CD4-positive, alpha-beta T cell treated with Interleukin-6 for 4 hours (primary cell): ENCODE data around the gene EFNA3.
A peak's percentile ranks its signal among the peaks of the same experiment; 100 is the strongest.

Experiments used
- DNase-seq: peaks from one replicate; pipeline ENCODE4 v3.0.0-alpha.2; 2020; ENCODE audit warnings: mixed read lengths

EFNA3 gene

DNA sequence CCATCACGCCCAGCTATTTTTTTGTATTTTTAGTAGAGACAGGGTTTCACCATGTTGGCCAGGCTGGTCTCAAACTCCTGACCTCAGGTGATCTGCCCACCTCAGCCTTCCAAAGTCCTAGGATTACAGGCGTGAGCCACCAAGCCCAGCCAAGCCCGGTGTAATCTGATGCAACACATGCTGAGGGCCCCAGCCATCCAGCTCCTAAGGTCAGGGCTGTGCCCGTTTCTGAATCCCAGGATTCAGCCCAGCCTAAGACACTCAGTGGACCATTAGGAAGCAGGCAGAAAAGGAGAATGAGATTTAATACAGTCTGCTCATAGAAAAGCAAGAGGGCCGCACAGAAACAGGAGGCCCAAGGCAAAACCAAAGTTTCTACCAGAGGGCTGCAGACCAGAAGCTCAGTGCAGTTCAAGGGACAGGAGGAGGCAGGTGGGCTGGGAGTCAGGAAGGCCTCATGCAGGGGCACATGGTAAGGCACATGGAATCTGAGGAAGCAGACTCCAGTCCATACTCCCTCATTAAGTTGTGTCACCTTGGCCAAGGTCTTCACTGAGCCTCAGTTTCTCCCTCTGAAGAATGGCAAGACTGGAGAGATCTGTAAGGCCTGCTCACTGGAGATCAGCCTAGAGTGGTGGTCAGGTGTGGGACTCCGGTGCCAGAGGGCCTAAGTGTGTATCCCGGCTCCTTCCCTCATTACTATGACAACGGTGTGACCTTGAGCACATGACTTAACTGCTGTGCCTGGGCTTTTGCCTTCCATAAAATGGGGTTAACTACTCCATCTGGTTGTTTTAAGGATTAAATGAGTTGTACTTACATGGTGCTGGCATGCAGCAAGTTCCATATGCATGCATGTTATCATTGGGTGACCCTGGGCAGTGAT, 29.9 kb upstream of the EFNA3 start:
- no peak for DNase-seq

DNA sequence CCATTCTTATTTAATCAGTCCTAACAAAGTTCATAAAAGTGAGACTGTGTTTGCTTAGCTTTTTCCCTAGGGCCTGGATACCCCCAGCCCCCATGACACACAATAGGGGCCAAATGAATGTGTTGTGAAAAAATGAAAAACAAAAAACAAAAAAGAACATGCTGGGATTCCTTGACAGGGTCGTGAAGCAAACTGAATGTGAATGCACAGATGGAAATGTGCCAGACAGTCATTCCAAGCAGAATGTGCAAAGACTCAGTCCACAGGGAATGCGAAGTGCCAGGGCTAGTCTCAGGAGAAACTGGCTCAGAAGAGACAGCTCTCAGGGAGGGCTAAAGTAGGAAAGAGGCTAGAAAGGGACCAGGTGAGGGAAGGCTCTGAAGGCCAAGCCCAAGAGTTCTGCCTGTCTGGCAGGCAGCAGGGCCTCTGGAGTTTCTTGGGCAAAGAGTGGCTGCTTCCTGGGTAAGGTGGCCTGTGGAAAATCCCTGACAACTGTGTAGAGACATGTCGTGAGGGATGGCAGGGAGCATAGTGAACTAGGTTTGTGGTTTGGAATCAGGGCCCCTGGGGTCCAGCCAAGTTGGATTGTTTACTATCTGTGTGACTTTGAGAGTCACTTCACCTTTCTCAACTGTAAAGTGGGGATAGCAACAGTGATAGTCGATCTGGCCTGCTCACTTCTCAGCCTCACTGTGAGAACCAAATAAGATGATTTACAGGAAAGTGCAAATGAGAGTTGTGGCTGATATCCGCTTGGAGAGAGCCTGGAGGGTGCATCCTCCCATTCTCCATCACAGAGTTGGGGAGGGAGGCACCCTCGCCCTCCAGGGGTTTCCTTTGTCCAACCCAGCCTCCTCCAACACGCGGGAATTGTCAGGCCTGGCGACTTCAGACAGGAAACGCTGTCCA, 28.7 kb upstream of the EFNA3 start:
- DNase-seq: no peak

DNA sequence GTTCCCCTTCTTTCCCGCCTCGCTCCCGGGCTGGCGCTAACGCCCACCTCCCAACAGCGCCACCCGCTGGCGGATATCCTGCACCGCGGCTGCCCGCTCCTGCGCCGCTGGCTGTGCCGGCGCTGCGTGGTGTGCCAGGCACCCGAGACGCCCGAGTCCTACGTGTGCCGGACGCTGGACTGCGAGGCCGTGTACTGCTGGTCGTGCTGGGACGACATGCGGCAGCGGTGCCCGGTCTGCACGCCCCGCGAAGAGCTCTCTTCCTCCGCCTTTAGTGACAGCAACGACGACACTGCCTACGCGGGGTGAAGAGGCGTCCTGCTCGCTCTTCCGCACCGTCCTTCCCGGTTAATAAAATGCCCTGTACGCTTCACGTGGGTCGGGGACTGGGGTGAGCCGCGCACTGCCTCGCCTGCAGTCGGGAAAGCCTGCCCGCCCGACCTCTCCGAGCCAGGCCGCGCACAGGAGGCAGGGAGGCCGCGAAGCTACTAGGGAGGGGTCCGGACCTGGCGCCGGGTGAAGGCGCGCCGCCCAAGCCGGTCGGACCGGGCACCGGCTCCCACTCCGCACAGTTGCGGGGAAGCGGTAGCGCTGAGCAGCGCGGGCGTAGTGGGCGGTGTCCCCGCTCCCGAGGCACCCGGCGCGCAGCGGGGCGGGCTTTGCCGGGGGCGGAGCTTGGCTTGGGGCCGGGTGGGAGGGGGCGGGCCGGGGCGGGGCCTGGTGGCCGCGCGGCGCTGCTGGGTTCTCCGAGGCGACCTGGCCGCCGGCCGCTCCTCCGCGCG, 27.9 kb upstream of the EFNA3 start, which contains the start of gene ADAM15:
ADAM15 (plus strand) TSS at position 757 of the 782 bp plus-strand sequence. CDS start 71 bp downstream, outside the sequence.
- peak; percentile 87 for DNase-seq

DNA sequence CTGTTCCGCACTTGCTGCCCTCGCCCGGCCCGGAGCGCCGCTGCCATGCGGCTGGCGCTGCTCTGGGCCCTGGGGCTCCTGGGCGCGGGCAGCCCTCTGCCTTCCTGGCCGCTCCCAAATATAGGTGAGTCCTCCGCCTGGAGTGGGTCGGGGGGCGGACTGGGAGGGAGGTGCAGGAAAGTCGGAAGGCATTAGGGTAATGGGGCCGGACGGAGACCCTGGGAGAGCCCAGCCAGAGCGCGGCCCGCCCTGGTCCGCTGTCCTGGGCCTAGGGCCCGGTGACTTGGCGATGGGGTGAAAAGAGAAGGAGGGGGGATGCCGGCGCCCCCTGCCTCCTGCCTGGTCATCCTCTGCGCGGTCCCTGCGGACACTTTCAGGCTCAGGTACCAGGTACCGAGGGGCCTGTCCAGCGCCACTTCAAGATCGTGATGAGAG, 27.3 kb upstream of the EFNA3 start:
- DNase-seq: no peak

DNA sequence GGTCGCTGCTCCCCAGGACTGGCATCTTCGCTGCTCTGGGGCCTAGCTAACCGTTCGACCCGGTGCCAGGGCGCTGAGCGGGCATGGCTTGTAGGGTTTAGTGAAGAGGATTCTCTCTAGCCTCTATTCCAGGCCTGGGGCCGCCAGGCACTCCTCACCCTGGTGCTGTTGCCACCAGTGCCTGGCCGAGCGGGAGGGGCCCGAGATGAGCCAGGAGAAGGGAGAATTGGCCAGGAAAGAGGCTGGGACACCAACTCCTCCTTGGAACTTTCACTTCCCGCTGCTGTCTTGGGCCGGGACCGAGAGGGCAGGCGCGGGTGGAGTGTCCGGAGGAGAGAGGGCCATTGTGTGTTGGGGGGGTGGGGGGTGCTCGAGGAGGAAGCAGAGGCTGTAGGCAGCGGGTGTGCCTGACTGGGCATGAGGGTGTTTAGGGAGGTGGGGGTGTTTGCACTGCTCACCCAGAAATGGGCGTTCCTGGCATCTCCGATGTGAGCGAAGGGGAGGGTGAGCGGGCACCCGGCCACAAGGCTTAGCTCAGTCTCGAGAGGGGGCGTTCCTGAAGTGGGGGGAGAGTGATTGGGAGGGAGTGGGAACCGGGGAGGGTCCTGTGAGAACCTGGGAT, 26.7 kb upstream of the EFNA3 start:
- peak; percentile 61 for DNase-seq

DNA sequence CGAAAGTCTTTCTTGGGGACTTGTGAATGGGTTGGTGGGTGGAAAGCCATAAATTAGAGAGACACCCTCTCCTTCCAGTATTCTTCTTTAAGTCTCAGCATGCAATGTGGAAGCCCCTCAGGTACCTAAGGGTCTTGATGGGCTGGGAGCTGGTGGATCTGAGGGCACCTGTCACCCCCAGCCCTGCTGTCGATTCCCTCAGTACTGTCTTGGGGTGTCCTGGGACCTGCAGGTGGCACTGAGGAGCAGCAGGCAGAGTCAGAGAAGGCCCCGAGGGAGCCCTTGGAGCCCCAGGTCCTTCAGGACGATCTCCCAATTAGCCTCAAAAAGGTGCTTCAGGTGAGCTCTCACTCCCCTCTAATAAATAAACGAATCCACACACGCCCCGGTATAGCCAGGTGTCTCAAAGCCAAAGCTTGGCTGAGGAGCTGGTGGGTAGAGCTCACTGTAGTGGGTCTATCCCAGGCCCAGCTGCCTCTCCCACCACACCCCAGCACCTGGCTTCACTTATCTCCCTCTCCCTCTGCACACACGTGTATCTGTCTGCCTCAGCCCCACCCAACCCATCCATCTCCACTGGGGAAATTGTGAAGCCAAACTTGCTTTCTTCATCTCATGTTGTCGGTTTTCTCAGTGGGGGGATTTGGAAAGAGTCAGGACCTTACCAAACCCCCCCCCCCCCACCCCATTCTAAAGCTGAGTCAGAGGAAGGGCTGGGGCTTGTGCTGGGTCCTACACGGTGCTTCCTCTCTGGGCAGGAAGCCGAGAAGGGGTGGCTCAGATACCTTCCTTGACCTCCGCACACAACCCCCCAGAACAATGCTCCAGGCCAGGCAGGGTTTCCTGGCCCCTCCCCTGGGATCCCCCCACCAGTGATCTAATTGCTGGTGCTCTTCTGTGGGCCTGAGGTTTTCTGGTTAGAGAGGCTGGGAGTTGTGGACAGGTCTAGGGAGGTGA, 25.9 kb upstream of the EFNA3 start:
- DNase-seq: peak; percentile 45

DNA sequence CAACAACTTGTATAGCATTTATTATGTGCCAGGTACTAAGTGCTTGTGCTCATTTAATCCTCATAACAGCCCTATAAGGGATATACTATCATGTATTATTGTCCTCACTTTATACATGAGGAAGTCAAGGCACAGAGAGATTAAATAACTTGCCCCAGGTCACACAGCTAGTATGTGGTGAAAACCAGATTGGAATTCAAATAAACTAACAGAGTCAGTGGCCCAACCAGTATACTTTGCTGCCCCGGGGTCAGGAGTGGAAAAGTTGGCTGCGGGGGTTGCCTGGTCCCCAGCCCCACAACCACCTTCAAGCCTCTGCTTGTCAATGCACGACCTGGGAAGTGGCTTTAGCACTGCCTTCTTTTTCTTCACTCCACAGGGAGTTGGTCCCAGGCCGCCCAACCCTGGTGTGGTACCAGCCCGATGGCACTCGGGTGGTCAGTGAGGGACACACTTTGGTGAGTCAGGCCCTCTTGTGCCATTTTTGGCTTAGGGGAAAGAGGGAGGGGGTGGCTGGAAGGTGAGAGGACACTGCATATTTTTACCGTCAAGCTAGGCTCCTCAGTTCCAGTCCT, 25.0 kb upstream of the EFNA3 start:
- DNase-seq: no peak

DNA sequence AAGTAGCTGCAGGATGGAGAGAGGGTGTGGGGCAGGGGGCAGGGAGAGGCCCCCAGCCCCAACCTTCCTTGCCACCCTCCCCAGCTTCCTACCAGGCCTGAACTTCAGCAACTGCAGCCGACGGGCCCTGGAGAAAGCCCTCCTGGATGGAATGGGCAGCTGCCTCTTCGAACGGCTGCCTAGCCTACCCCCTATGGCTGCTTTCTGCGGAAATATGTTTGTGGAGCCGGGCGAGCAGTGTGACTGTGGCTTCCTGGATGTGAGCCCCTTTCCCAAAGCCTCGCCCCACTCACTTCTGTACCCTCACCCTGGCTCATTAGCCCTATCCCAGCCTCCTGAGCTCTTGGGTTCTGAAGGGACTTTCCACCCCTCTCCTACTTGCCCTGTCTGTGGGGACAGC, 21.5 kb upstream of the EFNA3 start:
- DNase-seq: no peak

DNA sequence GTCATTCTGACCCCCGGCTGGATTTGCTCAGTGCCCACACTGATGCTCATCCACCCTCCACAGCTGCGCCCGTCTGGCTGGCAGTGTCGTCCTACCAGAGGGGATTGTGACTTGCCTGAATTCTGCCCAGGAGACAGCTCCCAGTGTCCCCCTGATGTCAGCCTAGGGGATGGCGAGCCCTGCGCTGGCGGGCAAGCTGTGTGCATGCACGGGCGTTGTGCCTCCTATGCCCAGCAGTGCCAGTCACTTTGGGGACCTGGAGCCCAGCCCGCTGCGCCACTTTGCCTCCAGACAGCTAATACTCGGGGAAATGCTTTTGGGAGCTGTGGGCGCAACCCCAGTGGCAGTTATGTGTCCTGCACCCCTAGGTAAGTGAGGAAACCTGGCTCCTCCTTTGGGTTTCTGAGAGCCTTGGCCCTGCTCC, 20.8 kb upstream of the EFNA3 start:
- no peak for DNase-seq

DNA sequence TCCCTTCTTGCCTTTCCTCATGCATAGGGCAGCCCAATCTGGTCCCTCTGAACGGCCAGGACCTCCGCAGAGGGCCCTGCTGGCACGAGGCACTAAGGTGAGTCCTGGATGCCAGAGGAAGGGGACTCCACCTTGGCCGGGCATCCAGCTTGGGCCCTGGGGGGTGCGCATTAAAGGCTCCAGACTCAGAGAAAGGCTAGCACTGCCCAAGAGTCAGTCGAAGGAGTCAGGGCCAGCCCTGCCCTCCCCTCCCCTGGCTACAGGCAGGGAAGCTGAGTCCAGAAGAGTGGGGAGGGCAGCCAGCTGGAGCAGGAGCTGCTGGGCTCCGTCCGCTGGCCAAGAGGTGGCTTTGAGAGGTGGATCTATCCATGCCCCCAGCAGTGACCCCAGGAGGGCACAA, 17.9 kb upstream of the EFNA3 start:
- DNase-seq: no peak

DNA sequence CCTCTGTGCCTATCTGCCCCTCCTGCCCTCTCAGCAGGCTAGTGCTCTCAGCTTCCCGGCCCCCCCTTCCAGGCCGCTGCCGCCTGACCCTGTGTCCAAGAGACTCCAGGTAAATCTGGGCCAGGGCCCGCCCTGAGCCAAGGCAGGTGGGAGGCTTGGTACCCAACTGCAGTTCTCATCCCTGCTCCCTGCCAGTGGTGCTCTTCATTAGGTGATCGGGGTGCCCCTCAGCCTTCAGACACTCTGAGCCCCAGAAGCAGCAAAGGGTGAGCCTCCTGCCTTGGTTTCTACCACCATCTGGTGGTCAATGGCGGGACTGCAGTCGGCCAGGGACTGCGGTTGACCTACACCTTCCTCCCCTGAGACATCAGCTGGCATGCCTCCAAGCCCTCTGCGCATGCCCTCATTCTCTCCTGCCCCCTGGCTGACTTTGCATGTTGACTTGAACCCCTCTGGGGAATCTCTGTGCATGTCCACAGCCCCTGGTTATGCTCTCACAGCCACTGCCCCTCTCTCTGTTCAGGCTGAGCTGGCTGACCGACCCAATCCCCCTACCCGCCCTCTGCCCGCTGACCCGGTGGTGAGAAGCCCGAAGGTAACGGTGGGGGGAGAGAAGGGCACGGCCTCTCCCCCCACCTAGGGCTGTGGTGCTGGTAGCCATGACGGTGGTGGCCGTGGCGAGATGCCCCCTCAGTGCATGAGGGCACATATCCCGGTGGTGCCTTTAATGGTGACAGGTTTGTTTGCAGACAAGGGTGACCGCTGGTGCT, 17.1 kb upstream of the EFNA3 start:
- peak; percentile 96 for DNase-seq

DNA sequence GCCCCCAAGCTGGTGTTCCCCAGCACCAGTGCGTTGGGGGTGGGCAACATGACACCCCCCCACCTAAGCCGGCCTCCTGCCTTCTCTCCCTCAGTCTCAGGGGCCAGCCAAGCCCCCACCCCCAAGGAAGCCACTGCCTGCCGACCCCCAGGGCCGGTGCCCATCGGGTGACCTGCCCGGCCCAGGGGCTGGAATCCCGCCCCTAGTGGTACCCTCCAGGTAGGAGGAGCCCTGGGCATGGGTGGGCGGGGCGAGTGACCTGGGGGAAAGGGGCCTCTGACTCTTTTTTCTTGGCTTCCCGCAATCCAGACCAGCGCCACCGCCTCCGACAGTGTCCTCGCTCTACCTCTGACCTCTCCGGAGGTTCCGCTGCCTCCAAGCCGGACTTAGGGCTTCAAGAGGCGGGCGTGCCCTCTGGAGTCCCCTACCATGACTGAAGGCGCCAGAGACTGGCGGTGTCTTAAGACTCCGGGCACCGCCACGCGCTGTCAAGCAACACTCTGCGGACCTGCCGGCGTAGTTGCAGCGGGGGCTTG, 16.4 kb upstream of the EFNA3 start:
- DNase-seq: no peak

DNA sequence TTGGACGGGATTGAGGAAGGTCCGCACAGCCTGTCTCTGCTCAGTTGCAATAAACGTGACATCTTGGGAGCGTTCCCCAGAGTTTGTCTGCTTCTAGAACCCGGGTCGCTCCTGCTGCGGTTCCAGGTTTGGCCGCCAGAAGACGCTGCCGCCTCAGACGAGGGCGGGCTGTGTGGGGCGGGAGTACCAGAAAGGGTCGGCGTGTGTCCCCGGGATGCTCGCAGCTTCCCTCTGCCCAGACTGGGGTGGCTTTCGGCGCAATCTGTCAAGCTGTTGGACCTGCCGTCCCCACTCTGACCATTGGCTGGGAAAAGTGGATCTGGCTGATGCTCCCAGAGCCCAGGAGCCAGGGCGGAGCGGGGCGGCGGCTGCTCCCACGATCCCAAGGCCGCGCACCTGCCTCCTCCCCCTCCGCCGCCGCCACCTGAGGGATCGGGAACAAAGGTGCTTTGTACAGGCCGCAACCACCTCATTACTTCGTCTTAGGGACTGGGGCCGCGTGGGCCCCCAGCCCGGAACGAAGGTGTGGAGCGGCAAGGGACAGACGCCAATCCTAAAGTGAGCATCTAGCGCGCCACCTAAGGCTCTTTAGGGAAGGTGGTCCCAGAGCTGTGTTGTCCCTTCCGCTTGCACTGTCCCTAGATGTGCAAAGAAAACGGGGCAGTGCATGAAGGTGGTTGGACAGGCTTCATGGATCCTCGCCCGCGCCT, 15.8 kb upstream of the EFNA3 start:
- peak; percentile 81 for DNase-seq

DNA sequence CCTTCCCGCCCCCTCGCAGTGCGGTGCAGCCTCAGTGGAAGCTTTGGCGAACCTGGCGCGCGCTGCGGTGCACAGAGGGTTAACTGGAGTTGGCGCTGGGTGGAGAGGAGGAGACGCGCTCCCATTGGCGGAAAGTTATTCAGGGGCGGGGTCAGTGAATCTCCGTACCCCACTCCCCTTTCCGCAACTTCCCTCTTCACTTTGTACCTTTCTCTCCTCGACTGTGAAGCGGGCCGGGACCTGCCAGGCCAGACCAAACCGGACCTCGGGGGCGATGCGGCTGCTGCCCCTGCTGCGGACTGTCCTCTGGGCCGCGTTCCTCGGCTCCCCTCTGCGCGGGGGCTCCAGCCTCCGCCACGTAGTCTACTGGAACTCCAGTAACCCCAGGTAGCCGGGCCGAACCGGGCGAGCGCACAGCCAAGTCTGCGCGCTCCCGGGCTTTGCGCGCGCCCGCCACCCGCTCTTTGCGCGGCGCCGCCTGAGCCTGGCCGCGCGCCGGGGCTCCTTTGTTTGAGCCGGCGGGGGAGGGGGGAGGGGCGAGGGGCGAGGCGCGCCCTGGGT, 15.0 kb upstream of the EFNA3 start, which contains the start of gene EFNA4:
EFNA4 (plus strand) TSS at position 191 of the 561 bp plus-strand sequence; CDS start at position 275, 84 bp downstream.
- DNase-seq: peak; percentile 89

DNA sequence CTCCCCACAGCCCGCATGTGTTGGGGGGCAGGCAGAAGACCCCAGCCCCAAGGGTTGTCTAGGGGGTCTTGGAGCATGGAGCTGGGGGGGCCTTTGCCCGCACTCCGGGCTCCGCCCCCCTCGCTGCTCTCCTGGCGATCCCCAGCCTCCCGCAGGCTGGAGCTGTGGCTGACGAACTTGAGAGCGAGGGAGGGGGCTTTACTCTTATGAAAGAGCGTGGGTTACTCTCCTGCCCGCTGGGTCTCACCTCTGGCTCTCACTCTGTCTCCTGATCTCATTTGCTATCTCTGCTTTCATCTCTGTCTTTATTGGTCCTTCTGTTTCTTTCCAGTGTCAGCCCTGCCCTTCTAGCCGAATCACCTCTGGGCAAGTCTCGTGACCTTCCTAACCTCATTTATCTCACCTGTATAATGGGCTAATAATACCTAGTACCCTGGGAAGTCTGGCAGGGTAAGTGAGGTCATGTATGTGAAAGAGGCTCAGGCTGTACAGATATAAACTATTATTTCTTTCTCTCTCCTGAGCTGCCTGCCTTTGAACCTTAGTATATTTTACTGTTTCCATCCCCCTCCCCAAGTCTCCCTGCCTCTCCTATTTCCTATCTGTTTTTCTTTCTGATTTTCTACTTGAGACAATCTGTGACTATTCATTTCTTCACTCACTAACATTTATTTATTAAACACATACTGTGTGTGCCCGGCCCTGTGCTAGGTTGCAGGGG, 14.4 kb upstream of the EFNA3 start:
- no peak for DNase-seq

DNA sequence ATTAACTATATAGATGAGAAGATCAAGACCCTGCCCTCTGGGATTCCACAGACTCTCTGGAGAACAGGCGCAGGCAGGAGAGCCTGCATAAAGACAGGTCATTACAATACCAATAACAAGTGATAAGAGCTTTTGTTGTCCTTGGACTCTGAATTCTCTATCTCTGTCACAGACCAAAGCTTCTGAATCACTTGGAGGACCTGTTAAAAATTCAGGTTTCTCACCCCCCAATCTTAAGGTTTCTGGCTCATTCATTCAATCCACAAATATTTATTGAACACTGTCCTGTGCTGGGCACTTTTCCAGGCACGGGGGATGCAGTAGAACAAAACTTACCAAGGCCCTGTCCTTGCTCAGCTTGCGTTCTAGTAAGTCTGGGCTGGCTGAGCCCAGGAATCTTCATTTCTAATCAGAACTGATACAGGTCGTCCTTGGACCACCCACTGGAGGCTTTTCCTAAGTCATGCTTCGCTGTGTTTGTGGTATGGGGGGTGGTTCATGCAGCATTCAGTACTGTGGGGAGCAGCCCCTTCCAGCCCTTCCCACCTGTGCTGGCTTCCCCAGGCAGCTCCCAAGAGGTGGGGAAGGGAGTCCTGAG, 13.7 kb upstream of the EFNA3 start:
- DNase-seq: no peak

DNA sequence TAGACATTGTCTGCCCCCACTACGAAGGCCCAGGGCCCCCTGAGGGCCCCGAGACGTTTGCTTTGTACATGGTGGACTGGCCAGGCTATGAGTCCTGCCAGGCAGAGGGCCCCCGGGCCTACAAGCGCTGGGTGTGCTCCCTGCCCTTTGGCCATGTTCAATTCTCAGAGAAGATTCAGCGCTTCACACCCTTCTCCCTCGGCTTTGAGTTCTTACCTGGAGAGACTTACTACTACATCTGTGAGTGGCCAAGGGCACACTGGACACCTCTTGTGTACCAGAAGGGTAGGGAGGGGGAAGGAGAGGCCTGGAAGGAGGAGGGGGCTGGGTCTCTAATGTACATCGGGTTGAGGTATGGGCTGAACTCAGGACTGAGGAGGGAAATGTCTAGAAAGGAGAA, 11.9 kb upstream of the EFNA3 start:
- DNase-seq: no peak
